Caco-2 (cell line): ENCODE data around the gene CCNI2. TPM values are rescaled to one million over a fixed set of nuclear protein-coding genes. Genes with fewer than 3 reads are reported as not detected.

Experiments
- BruUV-seq: library from RNA; stranded (reverse); fragments of 400-500 nt; replicated peaks from 2 replicates; lab custom pipeline; 2021; lab: Mats Ljungman, UMichigan
- CTCF ChIA-PET: fragments of 300-600 bp; sonication (Branson Sonifier 250); formaldehyde crosslinking; loops from one replicate; lab custom pipeline; 2022; ENCODE audit warnings: antibody characterized with exemption; lab: Charles Lee
- POLR2A ChIA-PET: fragments of 300-600 bp; sonication (Branson Sonifier 250); formaldehyde crosslinking; loops from one replicate; lab custom pipeline; 2022; ENCODE audit warnings: antibody characterized with exemption; lab: Charles Lee
- DNase-seq, 2 experiments: peaks; one replicate each; pipeline versions ENCODE4 v3.0.0 to v3.0.0-alpha.2; 2020 to 2022
- H3K27me3 ChIP-seq: replicated peaks from 2 replicates; pipeline ENCODE4 v1.6.0; 2011; ENCODE audit warnings: low read length; ENCODE audit not compliant: control insufficient read depth, insufficient read depth
- H3K36me3 ChIP-seq: 2 replicates; pipeline ENCODE4 v1.5.1; 2011; ENCODE audit warnings: low read length; ENCODE audit not compliant: control insufficient read depth, insufficient read depth
- H3K4me1 ChIP-seq: fragments of 250-450 bp; sonication (Bioruptor Pico); 2 replicates; pipeline ENCODE4 v1.5.1; 2020; ENCODE audit warnings: mild to moderate bottlenecking
- H3K4me3 ChIP-seq: 2 replicates; pipeline ENCODE4 v1.5.1; 2011; ENCODE audit warnings: low read depth, mild to moderate bottlenecking, control low read depth, low read length
- H3K9me3 ChIP-seq: fragments of 250-450 bp; sonication (Bioruptor Pico); 2 replicates; pipeline ENCODE4 v1.5.1; 2020; ENCODE audit warnings: mild to moderate bottlenecking, moderate library complexity
- H3K27ac Mint-ChIP-seq: one replicate; pipeline ENCODE4 v1.8.0; 2022; ENCODE audit warnings: mixed read lengths; ENCODE audit not compliant: unreplicated experiment
- H3K27me3 Mint-ChIP-seq: one replicate; pipeline ENCODE4 v1.8.0; 2022; ENCODE audit warnings: mixed read lengths; ENCODE audit not compliant: insufficient read depth, unreplicated experiment
- H3K36me3 Mint-ChIP-seq: one replicate; pipeline ENCODE4 v1.8.0; 2022; ENCODE audit warnings: mild to moderate bottlenecking, mixed read lengths; ENCODE audit not compliant: insufficient read depth, unreplicated experiment
- H3K4me1 Mint-ChIP-seq: one replicate; pipeline ENCODE4 v1.8.0; 2022; ENCODE audit warnings: low read depth, mixed read lengths; ENCODE audit not compliant: unreplicated experiment
- H3K4me3 Mint-ChIP-seq: one replicate; pipeline ENCODE4 v1.8.0; 2022; ENCODE audit warnings: mild to moderate bottlenecking, moderate library complexity, mixed read lengths; ENCODE audit not compliant: unreplicated experiment
- H3K9me3 Mint-ChIP-seq: one replicate; pipeline ENCODE4 v1.8.0; 2022; ENCODE audit warnings: mixed read lengths; ENCODE audit not compliant: unreplicated experiment
- CTCF ChIP-seq, 2 experiments: fragments of 200-600 bp in 1 of 2; IDR thresholded peaks; 1 replicate in 1 of 2; 2 replicates in 1 of 2; pipeline versions ENCODE4 v1.5.1 to v1.8.0; 2011 to 2022; ENCODE audit warnings: antibody characterized with exemption in 1 of 2, control low read depth in 1 of 2, inconsistent platforms in 1 of 2, low read depth in 1 of 2, low read length in 1 of 2, mild to moderate bottlenecking in 1 of 2, moderate library complexity in 1 of 2; ENCODE audit not compliant: insufficient read depth in 1 of 2, severe bottlenecking in 1 of 2, unreplicated experiment in 1 of 2
- intact Hi-C: fragments of 100-400 bp; cut with micrococcal nuclease; formaldehyde crosslinking; loops from one replicate; pipeline ENCODE4 v1.10.0; 2022; ENCODE audit not compliant: unreplicated experiment
- total RNA-seq: library from RNA; stranded (reverse); gene quantifications from 2 replicates; pipeline ENCODE4 v1.2.3, GENCODE V29; 2022

CCNI2 gene
- total RNA-seq, 1 experiment from 2014 or later = 0.18 TPM

- intact Hi-C loops = loop anchor here (1.0 kb wide), 1 partner anchor 188 kb away; no protein-coding TSS in a partner anchor
- H3K4me3 ChIP-seq = no peak overlapping the region
- H3K9me3 Mint-ChIP-seq = no peaks in the 10 kb centered on the region
- H3K4me1 ChIP-seq = no peaks in the 10 kb centered on the region
- no TSS peak for BruUV-seq
- H3K4me1 Mint-ChIP-seq = no peaks in the 10 kb centered on the region
- peak; percentile 11 to 37 for TF ChIP-seq CTCF (IDR thresholded peaks at IDR 0.05; ENCODE audit: insufficient read depth in 1 of 2, low read depth in 1 of 2, low read length in 1 of 2, severe bottlenecking in 1 of 2, unreplicated experiment in 1 of 2)
- H3K9me3 ChIP-seq = no peaks in the 10 kb centered on the region
- no peaks in the 10 kb centered on the region for H3K27me3 ChIP-seq
- DNase-seq = no peak
- CTCF ChIA-PET = interaction anchor here (1.5 kb wide), 1 partner anchor 188 kb away, joined by 4 read pairs; no protein-coding TSS in a partner anchor
- H3K27me3 Mint-ChIP-seq = no peaks in the 10 kb centered on the region
- POLR2A ChIA-PET = no interaction called here
- H3K36me3 Mint-ChIP-seq = peaks cover 5% of the 10 kb centered on the region
- H3K27ac Mint-ChIP-seq = no peak overlapping the region
- H3K36me3 ChIP-seq = no peaks in the 10 kb centered on the region
- no peak overlapping the region for H3K4me3 Mint-ChIP-seq
Observed at GRCh38 chr5:132714456-132715307, 32.5 kb upstream of the CCNI2 start.

GRCh38 chr5:132718544-132719312, 28.5 kb upstream of the CCNI2 start:
- H3K27me3 ChIP-seq = no peaks in the 10 kb centered on the region
- BruUV-seq = no TSS peak
- H3K9me3 ChIP-seq = no peaks in the 10 kb centered on the region
- CTCF ChIA-PET = interaction anchor here (0.7 kb wide), 1 partner anchor 25 kb away, joined by 3 read pairs; no protein-coding TSS in a partner anchor
- no peaks in the 10 kb centered on the region for H3K9me3 Mint-ChIP-seq
- POLR2A ChIA-PET = no interaction called here
- no peak overlapping the region for H3K4me3 ChIP-seq
- H3K4me1 Mint-ChIP-seq = no peaks in the 10 kb centered on the region
- no peaks in the 10 kb centered on the region for H3K36me3 ChIP-seq
- intact Hi-C loops = no loop called here
- H3K27ac Mint-ChIP-seq = no peak overlapping the region
- no peaks in the 10 kb centered on the region for H3K27me3 Mint-ChIP-seq
- peaks cover 12% of the 10 kb centered on the region for H3K36me3 Mint-ChIP-seq
- TF ChIP-seq CTCF (IDR thresholded peaks at IDR 0.05; ENCODE audit: insufficient read depth in 1 of 2, low read depth in 1 of 2, low read length in 1 of 2, severe bottlenecking in 1 of 2, unreplicated experiment in 1 of 2) = no peak
- H3K4me3 Mint-ChIP-seq = no peak overlapping the region
- no peaks in the 10 kb centered on the region for H3K4me1 ChIP-seq
- no peak for DNase-seq

- Mint-ChIP-seq H3K36me3 (peaks cover 4% of the 10 kb centered on the region), H3K27ac (no peak overlapping the region), H3K4me3 (no peak overlapping the region), H3K9me3 (no peaks in the 10 kb centered on the region), H3K27me3 (no peaks in the 10 kb centered on the region), H3K4me1 (no peaks in the 10 kb centered on the region)
- H3K4me1 ChIP-seq = no peaks in the 10 kb centered on the region
- no TSS peak for BruUV-seq
- H3K36me3 ChIP-seq = no peaks in the 10 kb centered on the region
- intact Hi-C loops = no loop called here
- no peaks in the 10 kb centered on the region for H3K9me3 ChIP-seq
- H3K27me3 ChIP-seq = no peaks in the 10 kb centered on the region
- CTCF ChIA-PET = no interaction called here
- POLR2A ChIA-PET = no interaction called here
- DNase-seq = no peak
- H3K4me3 ChIP-seq = no peak overlapping the region
- TF ChIP-seq CTCF (IDR thresholded peaks at IDR 0.05; ENCODE audit: insufficient read depth in 1 of 2, low read depth in 1 of 2, low read length in 1 of 2, severe bottlenecking in 1 of 2, unreplicated experiment in 1 of 2) = no peak
Observed at GRCh38 chr5:132725745-132726144, 21.5 kb upstream of the CCNI2 start.
